Colonic mucosa (tissue), 4 donors: ENCODE data around the gene FAM167B. TPM values are rescaled to one million over a fixed set of nuclear protein-coding genes. Genes with fewer than 3 reads are reported as not detected.
"Not testable (repeated sequence)": the region's sequence is repeated elsewhere in the genome, so short reads cannot be mapped to it uniquely, and the experiment has no call there.

Experiments
- DNase-seq: peaks from one replicate; pipeline ENCODE4 v3.0.0-alpha.2; 2020
- H3K27ac ChIP-seq: fragments of 200-600 bp; one replicate; pipeline ENCODE4 v1.8.0; 2021
- H3K27me3 ChIP-seq: fragments of 200-600 bp; one replicate; pipeline ENCODE4 v1.8.0; 2021
- H3K36me3 ChIP-seq: fragments of 200-600 bp; one replicate; pipeline ENCODE4 v1.8.0; 2021
- H3K4me1 ChIP-seq: fragments of 200-600 bp; one replicate; pipeline ENCODE4 v1.8.0; 2021; ENCODE audit warnings: mild to moderate bottlenecking
- H3K4me3 ChIP-seq: fragments of 200-600 bp; one replicate; pipeline ENCODE4 v1.8.0; 2021
- H3K9ac ChIP-seq, 2 donors: one replicate each; pipeline ENCODE4 v1.7.0; 2013; ENCODE audit warnings: control low read depth in 2 of 2, low read depth in 2 of 2, low read length in 2 of 2
- H3K9me3 ChIP-seq: fragments of 200-600 bp; one replicate; pipeline ENCODE4 v1.8.0; 2021
- intact Hi-C: fragments of 100-400 bp; cut with DNase I; formaldehyde crosslinking; loops from one replicate; pipeline ENCODE4 v1.14.1; 2022
- total RNA-seq, 2 donors: library from RNA; stranded (reverse); fragmentation: NEBNext Ultra II Directional in 1 of 2; extraction: Animal tissue kit (Norgen Biotek cat#: 25700) in 1 of 2; gene quantifications; one replicate each; pipeline ENCODE4 v1.2.1, GENCODE V29; 2021
- TF ChIP-seq, protein P1 (sequence below): fragments of 200-600 bp; IDR thresholded peaks from one replicate; pipeline ENCODE4 v1.8.0; 2022; ENCODE audit warnings: antibody characterized with exemption, mild to moderate bottlenecking
- donor health status: healthy.
- donor health status: DM: no; HTN: no; CAD: no.
- donor health status: DM: no; HTN: no; CAD: no.

Gene FAM167B
- total RNA-seq, 2 donors from 2014 or later = 4.2 to 5.5 TPM

DNA sequence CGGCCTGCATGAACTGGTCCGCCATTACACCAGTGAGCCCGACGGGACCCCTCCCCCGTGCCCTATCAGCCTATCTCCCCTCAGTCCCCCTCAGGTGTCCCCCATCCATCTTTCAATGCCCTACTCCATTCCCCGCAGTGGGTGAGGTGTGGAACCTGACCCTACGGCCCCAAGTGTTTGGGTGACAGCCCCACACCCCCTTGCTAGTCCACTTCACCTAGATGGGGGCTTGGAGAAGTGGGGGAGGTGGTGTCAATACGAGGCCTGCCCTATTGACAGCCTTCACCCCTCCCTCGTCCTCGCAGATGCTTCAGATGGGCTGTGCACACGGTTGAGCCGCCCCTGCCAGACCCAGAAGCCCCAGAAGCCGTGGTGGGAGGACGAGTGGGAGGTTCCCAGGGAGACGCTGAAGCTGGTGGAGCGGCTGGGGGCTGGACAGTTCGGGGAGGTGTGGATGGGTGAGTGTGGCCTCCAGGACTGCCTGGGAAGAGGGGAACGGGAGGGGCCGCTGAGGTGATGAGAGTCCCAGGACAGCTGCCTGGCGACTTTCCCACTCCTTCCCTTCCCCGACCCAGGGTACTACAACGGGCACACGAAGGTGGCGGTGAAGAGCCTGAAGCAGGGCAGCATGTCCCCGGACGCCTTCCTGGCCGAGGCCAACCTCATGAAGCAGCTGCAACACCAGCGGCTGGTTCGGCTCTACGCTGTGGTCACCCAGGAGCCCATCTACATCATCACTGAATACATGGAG, 29.2 kb downstream of the FAM167B start:
- TF ChIP-seq, protein P1, sequence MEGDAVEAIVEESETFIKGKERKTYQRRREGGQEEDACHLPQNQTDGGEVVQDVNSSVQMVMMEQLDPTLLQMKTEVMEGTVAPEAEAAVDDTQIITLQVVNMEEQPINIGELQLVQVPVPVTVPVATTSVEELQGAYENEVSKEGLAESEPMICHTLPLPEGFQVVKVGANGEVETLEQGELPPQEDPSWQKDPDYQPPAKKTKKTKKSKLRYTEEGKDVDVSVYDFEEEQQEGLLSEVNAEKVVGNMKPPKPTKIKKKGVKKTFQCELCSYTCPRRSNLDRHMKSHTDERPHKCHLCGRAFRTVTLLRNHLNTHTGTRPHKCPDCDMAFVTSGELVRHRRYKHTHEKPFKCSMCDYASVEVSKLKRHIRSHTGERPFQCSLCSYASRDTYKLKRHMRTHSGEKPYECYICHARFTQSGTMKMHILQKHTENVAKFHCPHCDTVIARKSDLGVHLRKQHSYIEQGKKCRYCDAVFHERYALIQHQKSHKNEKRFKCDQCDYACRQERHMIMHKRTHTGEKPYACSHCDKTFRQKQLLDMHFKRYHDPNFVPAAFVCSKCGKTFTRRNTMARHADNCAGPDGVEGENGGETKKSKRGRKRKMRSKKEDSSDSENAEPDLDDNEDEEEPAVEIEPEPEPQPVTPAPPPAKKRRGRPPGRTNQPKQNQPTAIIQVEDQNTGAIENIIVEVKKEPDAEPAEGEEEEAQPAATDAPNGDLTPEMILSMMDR = no peak
- H3K4me3 ChIP-seq = no peak overlapping the region
- H3K9me3 ChIP-seq = no peaks in the 10 kb centered on the region
- H3K27ac ChIP-seq = no peak overlapping the region
- no peak overlapping the region for H3K9ac ChIP-seq
- DNase-seq = no peak
- no peaks in the 10 kb centered on the region for H3K27me3 ChIP-seq
- no peaks in the 10 kb centered on the region for H3K36me3 ChIP-seq
- intact Hi-C loops = no loop called here
- H3K4me1 ChIP-seq = no peaks in the 10 kb centered on the region

DNA sequence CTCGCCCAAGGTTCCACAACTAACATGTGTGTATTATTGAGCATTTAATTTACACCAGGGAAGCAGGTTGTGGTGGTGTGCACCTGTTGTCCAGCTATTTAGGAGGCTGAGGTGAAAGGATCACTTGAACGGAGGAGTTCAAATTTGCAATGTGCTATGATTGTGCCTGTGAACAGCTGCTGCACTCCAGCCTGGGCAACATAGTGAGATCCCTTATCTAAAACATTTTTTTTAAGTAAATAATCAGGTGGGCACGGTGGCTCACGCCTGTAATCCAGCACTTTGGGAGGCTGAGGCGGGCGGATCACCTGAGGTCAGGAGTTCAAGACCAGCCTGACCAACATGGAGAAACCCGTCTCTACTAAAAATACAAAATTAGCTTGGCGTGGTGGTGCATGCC, 37.8 kb downstream of the FAM167B start:
- DNase-seq, H3K9ac ChIP-seq, intact Hi-C loops: not testable (repeated sequence)

DNA sequence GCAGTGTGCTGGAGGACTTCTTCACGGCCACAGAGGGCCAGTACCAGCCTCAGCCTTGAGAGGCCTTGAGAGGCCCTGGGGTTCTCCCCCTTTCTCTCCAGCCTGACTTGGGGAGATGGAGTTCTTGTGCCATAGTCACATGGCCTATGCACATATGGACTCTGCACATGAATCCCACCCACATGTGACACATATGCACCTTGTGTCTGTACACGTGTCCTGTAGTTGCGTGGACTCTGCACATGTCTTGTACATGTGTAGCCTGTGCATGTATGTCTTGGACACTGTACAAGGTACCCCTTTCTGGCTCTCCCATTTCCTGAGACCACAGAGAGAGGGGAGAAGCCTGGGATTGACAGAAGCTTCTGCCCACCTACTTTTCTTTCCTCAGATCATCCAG, 38.6 kb downstream of the FAM167B start:
- no peak overlapping the region for H3K9ac ChIP-seq
- TF ChIP-seq, protein P1 = no peak
- no peak for DNase-seq
- no peaks in the 10 kb centered on the region for H3K4me1 ChIP-seq
- H3K36me3 ChIP-seq = no peaks in the 10 kb centered on the region
- intact Hi-C loops = no loop called here
- H3K4me3 ChIP-seq = no peak overlapping the region
- H3K27me3 ChIP-seq = no peaks in the 10 kb centered on the region
- no peaks in the 10 kb centered on the region for H3K9me3 ChIP-seq
- H3K27ac ChIP-seq = no peak overlapping the region

More for the DNA sequence above, 37.8 kb downstream of the FAM167B start:
- H3K27ac ChIP-seq, H3K9me3 ChIP-seq, H3K4me1 ChIP-seq, H3K4me3 ChIP-seq, H3K36me3 ChIP-seq, H3K27me3 ChIP-seq: not testable (repeated sequence)

DNA sequence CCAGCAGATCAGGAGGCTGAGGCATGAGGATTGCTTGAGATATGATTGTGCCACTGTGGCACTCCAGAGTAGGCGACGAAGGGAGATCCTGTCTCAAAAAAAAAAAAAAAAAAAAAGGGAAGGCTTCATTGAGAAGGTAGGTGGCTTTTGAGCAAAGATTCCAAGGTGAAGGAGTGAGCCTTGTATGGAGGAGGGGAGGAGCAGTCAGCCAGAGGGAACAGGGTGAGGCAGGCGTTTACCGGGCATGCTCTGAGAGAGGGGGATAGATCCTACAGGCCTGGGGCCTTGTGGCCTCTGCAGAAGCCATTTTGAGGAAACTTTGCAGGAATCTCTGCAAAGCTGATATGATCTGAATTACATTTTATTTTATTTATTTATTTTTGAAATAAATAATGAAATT, 39.7 kb downstream of the FAM167B start:
- no peaks in the 10 kb centered on the region for H3K27me3 ChIP-seq
- no peaks in the 10 kb centered on the region for H3K36me3 ChIP-seq
- no peak overlapping the region for H3K4me3 ChIP-seq
- no peaks in the 10 kb centered on the region for H3K4me1 ChIP-seq
- H3K27ac ChIP-seq = no peak overlapping the region
- no peak for DNase-seq
- intact Hi-C loops = no loop called here
- no peak overlapping the region for H3K9ac ChIP-seq
- TF ChIP-seq, protein P1 = no peak
- no peaks in the 10 kb centered on the region for H3K9me3 ChIP-seq

DNA sequence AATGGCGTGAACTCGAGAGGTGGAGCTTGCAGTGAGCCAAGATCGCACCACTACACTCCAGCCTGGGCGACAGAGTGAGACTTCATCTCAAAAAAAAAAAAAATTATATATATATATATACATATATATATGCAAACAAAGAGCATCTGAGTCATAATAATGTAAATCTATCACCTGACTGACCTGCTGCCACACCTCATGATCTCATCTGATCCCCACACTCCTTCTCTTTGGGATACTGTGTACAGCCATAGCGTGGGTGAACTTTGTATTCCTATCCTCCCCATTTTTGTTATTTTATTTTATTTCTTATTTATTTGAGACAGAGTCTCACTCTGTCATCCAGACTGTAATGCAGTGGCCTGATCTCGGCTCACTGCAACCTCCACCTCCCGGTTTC, 42.2 kb downstream of the FAM167B start:
- DNase-seq = no peak
- intact Hi-C loops = no loop called here
- H3K9me3 ChIP-seq = no peaks in the 10 kb centered on the region
- peaks cover 5% of the 10 kb centered on the region for H3K4me1 ChIP-seq
- no peaks in the 10 kb centered on the region for H3K36me3 ChIP-seq
- H3K27ac ChIP-seq = peak overlapping the region; percentile 44
- TF ChIP-seq, protein P1 = no peak
- H3K9ac ChIP-seq = no peak overlapping the region
- no peaks in the 10 kb centered on the region for H3K27me3 ChIP-seq
- H3K4me3 ChIP-seq = no peak overlapping the region

DNA sequence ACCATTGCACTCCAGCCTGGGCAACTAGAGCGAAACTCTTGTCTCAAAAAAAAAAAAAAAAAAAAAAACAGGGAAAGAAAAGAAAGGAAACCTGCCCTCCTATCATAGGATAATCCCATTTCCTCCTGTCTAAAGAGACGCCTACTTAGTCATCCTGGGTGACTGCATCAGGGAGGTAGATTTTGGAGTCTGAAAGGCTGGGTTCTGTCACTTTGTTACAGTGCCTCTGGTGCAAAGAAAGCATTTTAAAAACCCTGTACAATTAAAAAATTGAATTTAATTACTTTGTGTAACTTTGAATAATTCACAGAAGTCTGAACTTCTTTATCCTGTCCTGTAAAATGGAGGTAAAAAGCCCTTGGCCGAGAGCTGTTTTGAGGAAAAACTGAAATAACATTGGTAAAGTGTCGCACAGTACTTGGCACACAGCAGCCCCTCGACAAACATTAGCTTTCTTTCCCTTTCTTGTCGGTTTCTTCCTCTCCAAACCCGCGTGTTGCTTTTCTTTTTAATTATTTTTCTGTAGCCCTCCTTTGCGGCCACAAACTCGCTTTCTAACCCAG, 44.2 kb downstream of the FAM167B start:
- TF ChIP-seq, protein P1 = no peak
- no peak for DNase-seq
- H3K9ac ChIP-seq = peak overlapping the region; percentile 75 to 84
- no peaks in the 10 kb centered on the region for H3K36me3 ChIP-seq
- intact Hi-C loops = no loop called here
- H3K4me3 ChIP-seq = peak overlapping the region; percentile 88
- H3K4me1 ChIP-seq = peaks cover 5% of the 10 kb centered on the region
- H3K27ac ChIP-seq = peak overlapping the region; percentile 82
- no peaks in the 10 kb centered on the region for H3K27me3 ChIP-seq
- no peaks in the 10 kb centered on the region for H3K9me3 ChIP-seq
